ENCODE data around the gene RBM48.

DNA sequence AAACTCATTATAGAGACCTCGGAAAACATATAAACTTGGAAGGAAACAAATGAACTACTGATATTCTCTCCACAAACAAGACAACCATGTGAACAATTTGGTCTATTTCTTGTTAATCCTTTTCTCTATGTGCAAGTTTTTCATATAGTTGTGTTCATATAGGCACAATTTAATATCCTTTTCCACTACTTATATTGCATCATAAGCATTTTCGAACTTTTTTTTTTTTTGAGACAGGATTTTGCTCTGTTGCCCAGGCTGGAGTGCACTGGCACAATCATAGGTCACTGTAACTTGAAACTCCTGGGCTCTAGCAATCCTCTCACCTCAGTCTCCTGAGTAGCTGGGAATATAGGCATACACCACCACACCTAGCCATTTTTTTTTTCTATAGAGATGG is 5.5 kb upstream of the RBM48 start:
- TF ChIP-seq, protein P1, sequence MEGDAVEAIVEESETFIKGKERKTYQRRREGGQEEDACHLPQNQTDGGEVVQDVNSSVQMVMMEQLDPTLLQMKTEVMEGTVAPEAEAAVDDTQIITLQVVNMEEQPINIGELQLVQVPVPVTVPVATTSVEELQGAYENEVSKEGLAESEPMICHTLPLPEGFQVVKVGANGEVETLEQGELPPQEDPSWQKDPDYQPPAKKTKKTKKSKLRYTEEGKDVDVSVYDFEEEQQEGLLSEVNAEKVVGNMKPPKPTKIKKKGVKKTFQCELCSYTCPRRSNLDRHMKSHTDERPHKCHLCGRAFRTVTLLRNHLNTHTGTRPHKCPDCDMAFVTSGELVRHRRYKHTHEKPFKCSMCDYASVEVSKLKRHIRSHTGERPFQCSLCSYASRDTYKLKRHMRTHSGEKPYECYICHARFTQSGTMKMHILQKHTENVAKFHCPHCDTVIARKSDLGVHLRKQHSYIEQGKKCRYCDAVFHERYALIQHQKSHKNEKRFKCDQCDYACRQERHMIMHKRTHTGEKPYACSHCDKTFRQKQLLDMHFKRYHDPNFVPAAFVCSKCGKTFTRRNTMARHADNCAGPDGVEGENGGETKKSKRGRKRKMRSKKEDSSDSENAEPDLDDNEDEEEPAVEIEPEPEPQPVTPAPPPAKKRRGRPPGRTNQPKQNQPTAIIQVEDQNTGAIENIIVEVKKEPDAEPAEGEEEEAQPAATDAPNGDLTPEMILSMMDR (IDR thresholded peaks at IDR 0.05) = no peak
- no peak for TF ChIP-seq EP300 (IDR thresholded peaks at IDR 0.05)
- no peak for TF ChIP-seq POLR2AphosphoS5 (IDR thresholded peaks at IDR 0.05)
- TF ChIP-seq POLR2A (IDR thresholded peaks at IDR 0.05) = no peak
